GM12873 (cell line): ENCODE data around the gene AVEN.

ENCODE experiments used
- TF ChIP-seq, protein P1 (sequence below): IDR thresholded peaks from 2 replicates; pipeline ENCODE4 v1.5.1; 2012; ENCODE audit warnings: low read depth, mild to moderate bottlenecking, moderate library complexity, low read length, control low read depth; ENCODE audit not compliant: insufficient read depth; ENCODE audit errors: missing control alignments

AVEN gene

DNA sequence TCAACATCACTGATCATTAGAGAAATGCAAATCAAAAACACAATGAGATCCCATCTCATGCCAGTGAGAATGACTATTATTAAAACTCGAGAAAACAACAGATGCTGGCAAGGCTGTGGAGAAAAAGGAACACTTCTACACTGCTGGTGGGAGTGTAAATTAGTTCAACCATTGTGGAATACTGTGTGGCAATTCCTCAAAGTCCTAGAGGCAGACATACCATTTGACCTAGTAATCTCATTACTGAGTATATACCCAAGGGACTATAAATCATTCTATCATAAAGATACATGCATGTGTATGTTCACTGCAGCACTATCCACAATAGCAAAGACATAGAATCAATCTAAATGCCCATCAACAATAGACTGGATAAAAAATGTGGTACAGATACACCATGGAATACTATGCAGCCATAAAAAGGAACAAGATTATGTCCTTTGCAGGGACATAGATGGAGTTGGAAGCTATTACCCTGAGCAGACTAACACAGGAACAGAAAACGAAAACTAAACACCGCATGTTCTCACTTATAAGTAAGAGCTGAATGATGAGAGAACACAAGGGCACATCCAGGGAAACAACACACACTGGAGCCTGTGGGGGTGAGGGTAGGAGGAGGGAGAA, 15.2 kb upstream of the AVEN start:
- TF ChIP-seq, protein P1, sequence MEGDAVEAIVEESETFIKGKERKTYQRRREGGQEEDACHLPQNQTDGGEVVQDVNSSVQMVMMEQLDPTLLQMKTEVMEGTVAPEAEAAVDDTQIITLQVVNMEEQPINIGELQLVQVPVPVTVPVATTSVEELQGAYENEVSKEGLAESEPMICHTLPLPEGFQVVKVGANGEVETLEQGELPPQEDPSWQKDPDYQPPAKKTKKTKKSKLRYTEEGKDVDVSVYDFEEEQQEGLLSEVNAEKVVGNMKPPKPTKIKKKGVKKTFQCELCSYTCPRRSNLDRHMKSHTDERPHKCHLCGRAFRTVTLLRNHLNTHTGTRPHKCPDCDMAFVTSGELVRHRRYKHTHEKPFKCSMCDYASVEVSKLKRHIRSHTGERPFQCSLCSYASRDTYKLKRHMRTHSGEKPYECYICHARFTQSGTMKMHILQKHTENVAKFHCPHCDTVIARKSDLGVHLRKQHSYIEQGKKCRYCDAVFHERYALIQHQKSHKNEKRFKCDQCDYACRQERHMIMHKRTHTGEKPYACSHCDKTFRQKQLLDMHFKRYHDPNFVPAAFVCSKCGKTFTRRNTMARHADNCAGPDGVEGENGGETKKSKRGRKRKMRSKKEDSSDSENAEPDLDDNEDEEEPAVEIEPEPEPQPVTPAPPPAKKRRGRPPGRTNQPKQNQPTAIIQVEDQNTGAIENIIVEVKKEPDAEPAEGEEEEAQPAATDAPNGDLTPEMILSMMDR = no peak

DNA sequence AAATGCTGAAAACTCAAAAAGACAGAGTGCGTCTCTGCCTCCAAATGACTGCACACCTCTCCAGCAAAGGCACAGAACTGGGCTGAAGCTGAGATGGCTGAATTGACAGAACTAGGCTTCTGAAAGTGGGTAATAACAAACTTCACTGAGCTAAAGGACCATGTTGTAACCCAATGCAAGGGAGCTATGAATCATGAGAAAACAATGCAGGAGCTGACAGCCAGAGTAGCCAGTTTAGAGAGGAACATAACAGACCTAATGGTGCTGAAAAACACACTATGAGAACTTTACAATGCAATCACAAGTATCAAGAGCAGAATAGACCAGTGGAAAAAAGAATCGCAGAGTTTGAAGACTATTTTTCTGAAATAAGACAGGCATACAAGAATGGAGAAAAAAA, 10.1 kb upstream of the AVEN start:
- TF ChIP-seq, protein P1 = no peak

DNA sequence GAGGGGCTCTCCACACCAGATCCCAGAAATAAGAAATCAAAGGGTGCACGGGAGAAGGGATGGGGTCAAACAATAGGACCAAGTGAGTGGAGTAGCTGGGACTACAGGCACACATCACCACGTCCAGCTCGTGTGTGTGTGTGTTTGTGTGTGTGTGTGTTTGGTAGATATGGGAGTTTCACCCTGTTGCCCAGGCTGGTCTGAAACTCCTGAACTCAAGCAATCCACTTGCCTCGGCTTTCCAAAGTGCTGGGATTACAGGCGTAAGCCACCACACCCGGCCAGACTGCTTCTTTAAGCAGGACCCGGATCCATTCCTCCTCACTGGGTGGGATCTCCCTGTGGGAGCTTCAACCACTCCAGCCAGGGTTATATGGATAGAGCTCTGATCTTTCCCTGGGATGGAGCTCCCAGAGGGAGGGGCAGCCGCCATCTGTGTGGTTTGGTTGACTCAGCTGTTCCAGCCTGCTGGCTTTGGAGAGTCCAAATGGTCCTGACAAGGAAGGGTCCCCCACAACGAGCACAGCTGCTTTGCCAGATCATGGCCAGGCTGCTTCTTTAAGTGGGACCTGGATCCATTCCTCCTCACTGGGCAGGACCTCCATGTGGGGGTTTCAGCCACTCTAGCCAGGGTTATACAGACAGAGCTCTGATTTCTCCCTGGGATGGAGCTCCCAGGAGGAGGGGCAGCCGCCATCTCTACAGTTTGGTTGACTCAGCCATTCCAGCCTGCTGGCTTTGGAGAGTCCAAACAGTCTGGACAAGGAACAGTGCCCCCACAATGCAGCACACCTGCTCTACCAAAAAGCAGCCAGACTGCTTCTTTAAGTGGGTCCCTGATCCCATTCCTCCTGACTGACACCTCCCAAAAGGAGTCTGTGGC, 9.1 kb upstream of the AVEN start:
- TF ChIP-seq, protein P1 = no peak

DNA sequence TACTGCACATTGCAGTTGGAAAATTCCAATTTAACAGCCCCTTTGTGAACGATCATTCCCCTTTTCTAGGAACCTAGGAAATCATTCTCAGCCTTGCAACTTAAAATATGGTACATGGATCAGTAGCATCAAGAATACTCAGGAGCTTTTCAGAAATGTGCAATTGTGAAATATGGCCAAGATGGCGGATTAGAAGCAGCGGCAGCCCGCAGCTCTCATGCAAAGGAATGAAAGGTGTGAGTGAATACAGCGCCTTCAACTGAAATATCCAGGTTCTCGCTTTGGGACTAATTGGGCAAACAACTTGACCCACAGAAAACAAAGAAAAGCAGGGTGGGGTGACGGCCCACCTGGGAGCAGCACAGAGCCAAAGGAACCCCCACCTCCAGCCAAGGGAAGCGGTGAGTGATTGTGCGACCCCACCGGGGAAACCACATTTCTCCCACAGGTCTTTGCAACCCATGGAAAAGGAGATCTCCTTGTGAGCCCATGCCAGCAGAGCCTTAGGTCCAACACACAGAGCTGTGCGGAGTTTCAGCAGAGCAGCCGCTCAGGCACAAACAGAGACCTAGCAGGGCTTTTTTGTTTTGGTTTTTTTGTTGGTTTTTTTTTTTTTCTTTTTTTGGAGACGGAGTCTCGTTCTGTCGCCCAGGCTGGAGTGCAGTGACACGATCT, 7.6 kb upstream of the AVEN start:
- TF ChIP-seq, protein P1 = no peak

DNA sequence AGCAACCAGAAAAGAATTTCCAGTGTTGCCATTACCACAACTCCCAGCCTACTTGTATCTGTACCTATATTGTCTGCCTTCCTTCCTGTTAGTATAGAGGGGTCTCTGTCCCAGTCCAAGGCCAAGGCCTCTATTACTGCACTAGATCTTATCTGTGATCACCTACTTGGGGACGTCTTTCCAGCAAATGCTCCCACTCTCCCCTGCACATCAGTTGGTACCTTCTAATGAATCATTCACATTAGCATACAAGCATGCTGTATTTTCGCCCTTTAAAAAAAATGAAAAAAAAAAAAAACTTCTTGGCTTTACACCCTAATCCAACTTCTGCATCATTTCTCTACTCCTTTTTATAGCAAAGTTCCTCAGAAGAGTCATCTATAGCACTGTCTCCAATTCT, 4.8 kb upstream of the AVEN start:
- TF ChIP-seq, protein P1 = no peak

DNA sequence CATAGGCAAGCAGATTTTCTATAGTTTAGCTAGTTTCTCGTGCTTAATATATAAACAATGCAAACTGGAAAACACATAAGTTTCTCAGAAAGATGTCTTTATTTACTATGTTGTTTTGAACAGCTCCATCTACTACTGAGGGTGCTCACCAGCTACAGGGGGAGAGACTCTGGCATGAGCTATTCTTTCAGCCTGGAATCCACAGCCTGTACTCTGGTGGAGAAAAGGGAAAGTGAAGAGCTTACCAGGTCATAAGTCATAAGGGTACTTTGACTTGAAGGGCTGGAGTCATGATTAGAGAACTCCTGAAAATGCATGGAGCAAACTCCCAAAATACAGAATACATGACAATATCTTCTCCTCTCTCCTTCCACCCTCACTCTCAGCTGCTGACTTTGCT, 4.4 kb upstream of the AVEN start:
- TF ChIP-seq, protein P1 = no peak

DNA sequence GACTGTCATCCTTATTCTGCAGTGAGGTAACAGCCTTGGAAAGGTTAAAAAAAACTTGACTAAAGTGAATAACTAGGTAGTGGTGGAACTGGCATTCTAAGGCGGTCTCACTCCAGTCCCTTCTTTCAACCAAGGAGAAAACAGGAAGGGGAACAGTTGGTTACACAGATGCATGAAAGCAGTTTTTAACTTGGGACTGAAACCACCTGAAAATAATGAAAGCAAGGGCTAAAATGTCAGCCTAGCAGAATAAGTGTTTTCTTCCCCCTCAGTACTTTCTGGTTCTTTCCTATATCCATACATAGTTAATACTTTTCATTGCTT, 748 bp upstream of the AVEN start:
- TF ChIP-seq, protein P1 = no peak
